Astrocyte (in vitro differentiated cells and primary cell): ENCODE results near the gene CLCN3.

Experiments
- EZH2 ChIP-seq: IDR thresholded peaks from 2 replicates; pipeline ENCODE4 v1.6.1; 2012; ENCODE audit warnings: mild to moderate bottlenecking, low read length, inconsistent platforms; ENCODE audit not compliant: insufficient read depth
- TF ChIP-seq, protein P1 (sequence below): IDR thresholded peaks from 2 replicates; pipeline ENCODE4 v1.5.1; 2011; ENCODE audit warnings: low read depth, mild to moderate bottlenecking, inconsistent platforms, low read length, moderate library complexity; ENCODE audit not compliant: insufficient read depth

DNA sequence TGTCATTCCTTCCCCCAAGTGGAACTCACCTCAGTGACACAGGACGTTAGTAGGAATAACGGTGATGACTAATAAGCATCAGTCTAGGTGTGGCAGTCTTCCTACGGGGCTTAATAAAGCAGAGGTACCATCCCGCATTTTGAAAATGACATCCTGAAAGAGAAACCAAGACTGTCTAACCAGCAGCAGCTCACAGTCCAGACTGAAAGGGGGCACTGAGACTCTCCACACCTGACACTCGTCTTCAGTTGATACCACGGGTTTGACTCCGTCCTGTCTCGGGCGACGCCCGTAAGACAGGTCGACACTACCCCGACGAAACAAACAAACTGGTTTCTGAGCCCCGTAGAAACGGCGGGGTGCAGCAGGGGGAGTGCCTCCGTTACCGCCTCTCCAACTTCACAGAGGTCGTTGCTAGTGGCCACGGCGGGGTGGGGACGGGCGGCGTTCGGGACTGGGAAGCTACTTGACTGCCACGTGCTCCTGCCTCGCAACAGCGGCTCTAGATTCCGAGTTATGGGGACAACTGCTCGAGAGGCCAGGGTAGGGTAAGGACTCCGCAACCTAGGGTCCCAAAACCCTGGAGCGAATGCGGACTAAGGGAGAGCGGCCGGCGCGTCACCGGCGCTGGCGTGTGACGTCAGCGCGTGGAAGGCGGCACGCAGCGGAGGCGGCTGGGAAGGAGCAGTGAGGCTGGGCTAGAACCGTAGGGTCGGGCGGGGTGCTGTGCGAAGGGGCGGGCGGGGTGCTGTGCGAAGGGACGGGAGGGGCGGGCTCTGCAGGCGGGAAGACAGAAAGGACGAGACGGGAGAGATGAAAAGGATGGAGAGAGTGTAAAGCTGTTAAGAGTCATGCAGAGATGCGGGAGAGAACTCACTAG is 8.1 kb upstream of the CLCN3 start, which contains the start of gene NEK1:
- TF ChIP-seq, protein P1, sequence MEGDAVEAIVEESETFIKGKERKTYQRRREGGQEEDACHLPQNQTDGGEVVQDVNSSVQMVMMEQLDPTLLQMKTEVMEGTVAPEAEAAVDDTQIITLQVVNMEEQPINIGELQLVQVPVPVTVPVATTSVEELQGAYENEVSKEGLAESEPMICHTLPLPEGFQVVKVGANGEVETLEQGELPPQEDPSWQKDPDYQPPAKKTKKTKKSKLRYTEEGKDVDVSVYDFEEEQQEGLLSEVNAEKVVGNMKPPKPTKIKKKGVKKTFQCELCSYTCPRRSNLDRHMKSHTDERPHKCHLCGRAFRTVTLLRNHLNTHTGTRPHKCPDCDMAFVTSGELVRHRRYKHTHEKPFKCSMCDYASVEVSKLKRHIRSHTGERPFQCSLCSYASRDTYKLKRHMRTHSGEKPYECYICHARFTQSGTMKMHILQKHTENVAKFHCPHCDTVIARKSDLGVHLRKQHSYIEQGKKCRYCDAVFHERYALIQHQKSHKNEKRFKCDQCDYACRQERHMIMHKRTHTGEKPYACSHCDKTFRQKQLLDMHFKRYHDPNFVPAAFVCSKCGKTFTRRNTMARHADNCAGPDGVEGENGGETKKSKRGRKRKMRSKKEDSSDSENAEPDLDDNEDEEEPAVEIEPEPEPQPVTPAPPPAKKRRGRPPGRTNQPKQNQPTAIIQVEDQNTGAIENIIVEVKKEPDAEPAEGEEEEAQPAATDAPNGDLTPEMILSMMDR = no peak
- no peak for TF ChIP-seq EZH2
